Neural crest cell (in vitro differentiated cells): ENCODE data around the gene ZNF654. TPM values are rescaled to one million over a fixed set of nuclear protein-coding genes. Genes with fewer than 3 reads are reported as not detected.

Experiments
- DNase-seq: peaks from one replicate; pipeline ENCODE4 v3.0.0; 2021; ENCODE audit warnings: low read depth, mixed read lengths, low spot score
- H3K27ac Mint-ChIP-seq: one replicate; pipeline ENCODE4 v1.8.0; 2021; ENCODE audit warnings: mild to moderate bottlenecking, mixed read lengths; ENCODE audit not compliant: unreplicated experiment
- H3K27me3 Mint-ChIP-seq: 2 replicates; pipeline ENCODE4 v1.8.0; 2021; ENCODE audit warnings: low read depth, mild to moderate bottlenecking, mixed read lengths
- H3K36me3 Mint-ChIP-seq: 2 replicates; pipeline ENCODE4 v1.8.0; 2021; ENCODE audit warnings: low read depth, mild to moderate bottlenecking, mixed read lengths
- H3K4me1 Mint-ChIP-seq: 2 replicates; pipeline ENCODE4 v1.8.0; 2021; ENCODE audit warnings: mixed read lengths
- H3K4me3 Mint-ChIP-seq: one replicate; pipeline ENCODE4 v1.8.0; 2021; ENCODE audit warnings: mild to moderate bottlenecking, mixed read lengths
- H3K9me3 Mint-ChIP-seq: 2 replicates; pipeline ENCODE4 v1.8.0; 2021; ENCODE audit warnings: mixed read lengths
- CTCF ChIP-seq: fragments of 200-600 bp; sonication (generic); conservative IDR thresholded peaks from 2 replicates; pipeline ENCODE4 v1.5.0; 2021; ENCODE audit warnings: antibody characterized with exemption, mild to moderate bottlenecking
- total RNA-seq: library from RNA; stranded (reverse); gene quantifications from 2 replicates; pipeline ENCODE4 v1.2.1, GENCODE V29; 2021

Gene ZNF654
- total RNA-seq, 1 donor from 2014 or later = 7.2 TPM

DNA sequence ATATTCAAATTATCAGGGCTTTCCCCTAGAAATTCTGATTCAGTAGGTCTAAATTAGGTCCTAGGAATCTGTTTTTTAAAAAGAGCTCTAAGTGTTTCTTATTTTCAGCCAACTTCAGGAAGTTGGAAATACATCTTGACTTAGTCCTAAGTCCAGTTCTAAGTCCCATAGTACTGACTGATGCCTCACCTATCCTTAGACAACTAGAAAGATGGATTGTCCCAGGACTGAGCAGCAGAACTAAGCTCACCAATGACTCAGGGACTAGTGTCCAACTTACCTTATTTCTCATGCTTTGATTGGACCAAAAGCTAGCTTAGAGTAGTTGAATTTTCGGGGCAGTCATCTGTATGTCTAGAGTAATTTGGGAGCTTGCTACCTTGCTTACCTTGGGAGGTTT lies 64.5 kb downstream of the ZNF654 start:
- no peak overlapping the region for H3K27ac Mint-ChIP-seq
- H3K9me3 Mint-ChIP-seq = no peaks in the 10 kb centered on the region

GRCh38 chr3:88131695-88132094 lies 72.6 kb downstream of the ZNF654 start:
- no peak overlapping the region for H3K27ac Mint-ChIP-seq
- peaks cover 7% of the 10 kb centered on the region for H3K36me3 Mint-ChIP-seq
- H3K4me1 Mint-ChIP-seq = peaks cover 6% of the 10 kb centered on the region
- H3K9me3 Mint-ChIP-seq = no peaks in the 10 kb centered on the region
- H3K27me3 Mint-ChIP-seq = no peaks in the 10 kb centered on the region
- DNase-seq = no peak
- no peak overlapping the region for H3K4me3 Mint-ChIP-seq
- TF ChIP-seq CTCF = no peak

More for the DNA sequence above, 64.5 kb downstream of the ZNF654 start:
- no peak for DNase-seq
- peaks cover 6% of the 10 kb centered on the region for H3K4me1 Mint-ChIP-seq
- H3K27me3 Mint-ChIP-seq = no peaks in the 10 kb centered on the region
- no peak for TF ChIP-seq CTCF
- H3K36me3 Mint-ChIP-seq = peaks cover 2% of the 10 kb centered on the region
- no peak overlapping the region for H3K4me3 Mint-ChIP-seq

GRCh38 chr3:88132894-88133293 lies 73.8 kb downstream of the ZNF654 start:
- Mint-ChIP-seq H3K4me1 (no peaks in the 10 kb centered on the region), H3K27me3 (no peaks in the 10 kb centered on the region), H3K27ac (no peak overlapping the region), H3K4me3 (no peak overlapping the region), H3K9me3 (no peaks in the 10 kb centered on the region), H3K36me3 (peaks cover 7% of the 10 kb centered on the region)
- DNase-seq = no peak
- no peak for TF ChIP-seq CTCF

DNA sequence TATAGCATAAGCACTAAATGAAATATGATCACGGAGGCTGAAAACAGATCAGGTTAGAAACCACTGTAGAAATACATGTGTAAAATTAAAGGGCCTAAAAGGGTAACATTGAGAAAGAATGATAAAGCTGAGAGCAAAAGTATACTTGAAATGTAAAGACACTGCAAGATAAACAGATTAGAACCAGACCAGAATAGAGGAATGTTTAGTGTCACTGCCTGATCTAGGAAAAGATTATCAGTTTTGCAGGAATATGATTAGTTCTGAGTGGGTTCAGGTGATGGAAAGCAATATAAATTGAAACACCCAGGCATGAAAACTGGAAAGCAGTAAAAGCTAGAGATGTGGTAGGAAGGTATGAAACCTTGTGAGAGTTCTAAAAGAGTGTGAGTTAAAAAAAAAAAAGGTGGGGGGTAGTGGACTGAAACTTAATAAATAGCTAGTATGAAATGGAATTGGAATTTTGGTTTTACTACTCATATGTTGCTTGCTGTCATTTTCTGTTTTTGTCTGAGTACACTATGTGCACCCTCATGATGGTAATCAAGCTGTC lies 74.7 kb downstream of the ZNF654 start:
- no peak overlapping the region for H3K4me3 Mint-ChIP-seq
- no peak for DNase-seq
- peaks cover 7% of the 10 kb centered on the region for H3K36me3 Mint-ChIP-seq
- H3K9me3 Mint-ChIP-seq = no peaks in the 10 kb centered on the region
- TF ChIP-seq CTCF = no peak
- no peaks in the 10 kb centered on the region for H3K27me3 Mint-ChIP-seq
- no peaks in the 10 kb centered on the region for H3K4me1 Mint-ChIP-seq
- H3K27ac Mint-ChIP-seq = no peak overlapping the region

GRCh38 chr3:88137836-88138235 lies 78.8 kb downstream of the ZNF654 start:
- Mint-ChIP-seq H3K4me3 (no peak overlapping the region), H3K36me3 (peaks cover 14% of the 10 kb centered on the region), H3K27me3 (no peaks in the 10 kb centered on the region), H3K27ac (no peak overlapping the region), H3K4me1 (peaks cover 7% of the 10 kb centered on the region), H3K9me3 (no peaks in the 10 kb centered on the region)
- TF ChIP-seq CTCF = no peak
- DNase-seq = no peak
